GM19452 (cell line): ENCODE results near the gene PLPP4.

ENCODE experiments used
- ATAC-seq: cut with Tn5 transposase; IDR thresholded peaks from one replicate; pipeline ENCODE4 v1.9.1; 2021; ENCODE audit not compliant: unreplicated experiment

PLPP4 gene

DNA sequence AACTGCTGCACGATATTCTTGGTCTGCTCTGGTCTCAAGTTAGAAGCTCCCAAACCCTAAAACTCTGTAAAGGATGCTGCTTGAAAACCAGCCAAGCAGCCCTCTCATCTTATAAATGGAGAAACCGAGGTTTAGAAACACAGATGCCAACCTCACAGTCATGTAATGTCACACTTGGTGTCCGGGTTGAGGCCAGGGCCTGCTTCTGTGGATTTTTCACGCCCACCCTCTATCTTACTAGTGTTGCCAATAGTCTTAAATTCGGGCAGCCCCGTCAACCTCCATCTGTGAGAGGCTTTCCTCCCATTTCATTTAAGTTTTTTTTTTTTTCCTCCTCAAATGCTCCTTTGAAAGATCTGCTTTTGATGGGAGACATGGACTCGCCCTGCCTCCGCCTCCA lies 28.9 kb downstream of the PLPP4 start:
- no peak for ATAC-seq

DNA sequence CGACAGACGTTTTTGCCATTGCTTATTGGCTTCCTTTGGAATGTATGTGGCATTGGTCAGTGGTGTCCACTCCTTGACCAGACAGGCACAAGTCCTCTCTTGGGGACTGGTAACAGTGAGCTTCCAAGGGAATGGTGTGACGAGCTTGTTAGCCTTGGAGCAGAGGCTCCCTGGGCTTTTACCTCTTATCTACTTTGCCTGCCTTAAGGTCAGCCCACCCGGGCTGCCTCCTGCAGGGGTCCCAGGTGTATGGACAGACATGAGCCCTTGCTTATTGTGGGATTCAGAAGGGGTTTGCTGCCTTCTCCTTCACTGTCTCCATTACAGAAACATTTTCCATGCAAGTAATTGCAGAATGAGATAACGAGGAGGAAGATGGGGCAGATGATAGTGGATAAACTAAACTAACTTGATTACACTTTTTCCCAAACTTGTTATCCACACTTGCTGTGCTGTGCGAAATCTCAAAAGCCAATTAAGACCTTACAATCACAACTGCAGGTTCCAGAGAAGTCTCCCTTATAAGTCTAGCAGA lies 29.7 kb downstream of the PLPP4 start:
- no peak for ATAC-seq

DNA sequence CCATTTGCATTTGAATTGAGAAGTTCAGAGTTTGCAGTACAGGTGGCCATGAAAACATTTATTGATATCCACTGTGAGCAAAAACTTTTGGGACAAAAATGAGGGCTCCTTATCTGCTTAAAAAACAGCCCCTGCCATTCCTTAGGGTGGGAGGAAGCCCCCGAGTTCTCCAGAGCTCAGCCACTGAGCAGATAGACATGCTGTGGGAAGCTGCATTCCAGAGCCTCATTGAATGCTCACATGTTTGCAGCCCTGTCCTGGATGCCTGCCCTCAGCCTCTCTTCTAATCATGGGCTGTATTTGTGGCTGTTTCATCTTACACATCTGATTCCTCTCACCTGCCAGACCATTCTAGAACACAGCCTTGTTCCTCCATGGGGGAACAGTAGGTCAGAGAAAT lies 33.3 kb downstream of the PLPP4 start:
- no peak for ATAC-seq

DNA sequence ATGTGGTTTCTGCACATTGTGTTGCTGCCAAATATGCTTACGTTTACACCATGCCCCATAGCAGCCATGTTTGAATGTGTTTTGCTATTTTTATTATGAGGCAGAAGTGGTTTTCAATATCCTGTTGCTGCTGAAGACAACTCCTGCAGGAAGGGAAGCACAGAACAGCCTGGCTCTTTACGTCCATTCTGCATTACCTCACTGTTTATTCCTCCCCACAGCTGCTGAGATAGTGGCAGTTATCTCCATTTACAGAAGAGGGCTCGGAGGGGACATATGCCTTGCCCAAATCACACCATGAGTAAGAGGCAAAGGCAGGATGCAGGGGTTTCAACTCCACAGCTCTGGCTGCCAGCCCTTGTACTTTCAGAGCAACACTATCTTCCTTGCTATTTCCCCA lies 35.3 kb downstream of the PLPP4 start:
- no peak for ATAC-seq

DNA sequence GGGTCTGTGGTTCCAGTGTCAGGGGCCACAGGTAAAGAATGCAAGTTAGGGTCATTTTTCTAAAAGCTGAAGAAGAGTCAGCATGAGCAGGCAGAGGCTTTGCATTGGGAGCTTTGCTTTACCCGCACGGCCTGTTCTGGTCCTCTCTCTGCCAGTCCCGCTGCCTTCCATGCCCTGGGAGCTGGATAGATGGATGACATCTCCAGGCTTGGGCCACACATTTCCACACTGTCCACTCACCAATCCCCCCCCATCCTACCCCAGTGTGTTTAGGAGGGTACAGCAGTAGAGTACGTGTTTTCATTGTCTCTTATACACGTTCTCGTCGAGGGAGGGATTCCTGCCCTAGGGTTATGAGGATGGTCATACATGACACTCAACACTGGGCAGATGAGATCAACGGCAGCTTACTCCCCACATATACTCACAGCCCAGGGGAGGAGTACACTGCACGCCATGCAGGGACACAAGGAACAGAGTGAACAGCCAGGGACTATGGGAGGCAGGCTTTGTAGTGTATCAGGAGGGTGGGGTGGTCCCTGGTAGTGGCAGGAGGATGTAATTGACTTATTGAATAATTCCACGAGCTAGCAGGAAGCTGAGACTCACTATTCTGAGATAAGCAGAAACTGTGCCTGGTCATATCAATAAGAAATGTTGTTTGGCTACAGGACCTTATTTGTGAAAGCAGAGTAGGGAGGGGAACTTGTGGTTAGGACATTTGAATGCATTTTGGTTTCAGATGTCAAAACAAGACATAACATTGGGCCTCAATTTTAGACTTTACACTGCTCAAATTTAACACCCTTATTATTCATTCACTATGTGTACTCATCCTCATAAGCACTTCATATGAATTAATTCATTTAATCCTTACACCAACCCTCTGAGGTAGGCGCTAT lies 36.6 kb downstream of the PLPP4 start:
- ATAC-seq = peak; percentile 59

DNA sequence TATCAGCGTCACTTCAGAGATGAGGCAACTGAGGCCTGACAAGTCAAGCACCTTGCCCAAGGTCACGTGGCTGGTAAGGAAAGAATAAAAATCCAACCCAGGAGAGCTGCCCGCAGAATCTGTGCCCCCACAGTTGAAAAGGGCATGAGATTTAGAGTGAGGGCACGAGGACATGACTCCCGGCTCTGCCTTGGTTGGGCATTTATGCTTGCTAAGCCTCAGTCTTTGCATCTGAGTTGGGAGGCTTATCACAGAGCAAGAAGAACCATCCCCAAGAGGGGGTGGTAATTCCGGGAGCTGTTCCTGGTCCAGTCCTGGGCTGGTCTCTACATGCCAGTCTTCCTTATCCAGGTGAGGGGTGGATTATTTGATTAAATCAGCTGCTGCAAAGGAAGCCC lies 37.3 kb downstream of the PLPP4 start:
- no peak for ATAC-seq

DNA sequence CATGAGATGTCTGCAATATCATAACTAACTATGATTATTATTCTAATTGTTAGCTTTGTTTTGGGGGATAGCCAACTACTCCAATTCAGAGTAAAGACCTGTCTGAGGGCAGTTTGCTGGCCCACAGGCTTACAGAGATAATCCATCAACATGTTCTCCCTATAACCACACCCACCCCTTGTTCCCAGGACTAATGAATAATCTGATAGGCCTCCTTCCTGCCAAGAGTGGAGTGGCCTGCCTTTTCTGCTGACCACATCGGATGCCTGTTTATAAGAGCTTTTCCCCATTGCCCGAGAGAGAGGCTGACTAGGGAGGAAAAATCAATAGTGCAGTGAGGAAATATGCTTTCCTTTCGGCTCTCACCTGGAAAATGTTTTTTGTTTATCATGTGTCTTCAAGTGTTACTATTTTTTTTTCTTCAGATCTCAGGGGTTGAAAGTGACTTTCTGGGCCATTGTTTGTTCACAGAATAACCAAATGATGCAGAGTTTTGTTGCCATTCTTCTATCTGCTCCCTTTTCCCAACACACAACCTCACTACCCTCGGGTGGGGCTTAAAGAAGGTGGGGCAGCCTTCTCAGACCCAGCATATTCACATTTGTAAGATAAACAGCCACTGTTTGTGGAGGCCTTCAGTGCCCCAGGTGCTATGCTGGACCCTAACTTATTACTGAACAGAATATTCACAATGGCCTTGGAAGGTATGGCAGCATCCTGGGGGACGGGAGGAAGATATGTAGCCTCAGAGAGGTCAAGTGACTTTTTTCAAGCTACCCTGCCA lies 38.4 kb downstream of the PLPP4 start:
- no peak for ATAC-seq

DNA sequence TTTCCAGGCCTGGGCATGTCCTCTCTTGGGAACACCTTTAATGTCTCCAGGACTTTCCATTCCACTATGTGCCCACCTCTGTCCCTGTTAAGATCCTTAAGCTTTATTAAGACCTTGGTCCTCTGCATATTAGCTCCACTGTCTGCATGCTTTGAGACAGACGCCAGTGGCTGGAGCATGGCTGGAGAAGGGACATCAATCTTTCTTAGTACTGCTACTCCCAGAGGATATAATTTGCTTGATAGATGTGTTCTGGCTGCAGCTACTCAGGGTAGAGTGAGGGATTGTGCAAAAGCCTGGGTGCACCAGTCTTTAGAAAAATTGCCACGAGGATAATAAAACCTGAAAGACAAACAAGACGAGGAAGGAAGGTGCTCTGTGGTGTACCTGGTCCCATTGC lies 42.9 kb downstream of the PLPP4 start:
- ATAC-seq = no peak

DNA sequence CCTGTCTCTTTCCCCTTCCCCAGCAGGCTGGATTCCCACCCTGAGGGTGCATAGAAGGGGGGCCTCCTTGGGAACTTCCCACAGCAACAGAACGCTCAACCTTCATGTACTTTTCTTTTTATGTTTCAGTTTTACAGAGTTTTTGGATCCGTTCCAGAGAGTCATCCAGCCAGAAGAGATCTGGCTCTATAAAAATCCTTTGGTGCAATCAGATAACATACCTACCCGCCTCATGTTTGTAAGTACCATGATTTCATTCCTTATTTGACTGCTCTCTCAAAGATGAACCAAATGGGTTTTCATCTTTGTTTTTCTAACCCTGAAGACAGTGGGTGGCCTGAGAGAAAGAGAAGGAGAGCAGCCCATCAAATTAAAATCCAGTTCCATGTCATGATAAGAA lies 46.7 kb downstream of the PLPP4 start:
- ATAC-seq = no peak

DNA sequence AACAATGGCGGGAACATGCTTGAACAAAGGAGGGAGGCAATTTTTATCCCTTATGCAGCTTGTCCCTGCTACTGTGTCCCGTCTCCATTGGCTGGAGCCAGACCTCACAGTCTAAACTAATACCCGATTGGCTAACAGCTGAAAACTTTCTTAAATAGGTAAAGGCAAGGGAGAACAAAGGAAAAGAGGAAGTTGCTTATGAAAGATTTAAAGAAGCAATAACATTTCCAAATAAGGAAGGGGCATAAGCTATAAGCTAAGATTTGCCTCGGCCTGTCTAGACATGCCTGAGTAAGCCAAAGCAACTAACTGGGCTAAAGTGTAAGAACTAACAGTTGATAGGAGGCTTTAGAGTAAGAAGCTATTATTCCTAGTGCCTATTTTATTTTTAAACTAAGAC lies 47.2 kb downstream of the PLPP4 start:
- ATAC-seq = peak; percentile 58

DNA sequence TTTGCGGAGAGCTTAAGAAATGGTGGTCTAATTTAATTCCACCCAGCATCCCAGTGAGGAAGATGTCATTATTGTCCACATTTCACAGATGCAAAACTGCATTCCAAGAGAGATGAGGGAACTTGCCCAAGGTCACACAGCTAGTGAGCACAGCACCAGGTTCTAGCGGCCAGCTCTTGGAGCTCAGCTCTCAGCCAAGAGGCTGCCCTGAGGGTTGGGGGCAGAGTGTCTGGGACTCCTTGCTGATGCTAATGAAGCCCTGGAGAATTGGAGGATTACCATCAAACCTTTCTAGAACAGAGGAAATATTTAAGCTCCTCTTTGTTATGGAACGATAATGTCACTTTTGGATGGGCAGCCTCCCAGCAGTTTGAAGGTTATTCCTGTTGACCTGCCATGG lies 48.0 kb downstream of the PLPP4 start:
- no peak for ATAC-seq

DNA sequence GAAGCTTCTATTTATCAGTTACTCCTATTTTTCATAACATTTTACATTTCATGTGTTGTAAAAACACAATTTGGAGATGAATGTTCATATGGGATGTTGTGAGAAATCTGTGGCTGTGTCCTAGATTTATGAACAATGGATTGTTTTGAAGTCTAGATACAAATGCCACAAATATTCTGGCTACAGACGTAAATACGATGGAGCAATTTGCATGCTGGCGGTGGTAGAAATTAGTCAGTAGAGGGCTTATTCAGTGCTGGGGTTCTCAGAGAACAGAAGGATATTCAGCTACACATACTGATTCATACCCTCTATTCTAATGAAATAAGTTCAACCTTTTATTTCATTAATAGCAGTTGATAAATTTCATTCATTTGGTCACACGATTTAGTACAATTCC lies 48.8 kb downstream of the PLPP4 start:
- ATAC-seq = no peak

DNA sequence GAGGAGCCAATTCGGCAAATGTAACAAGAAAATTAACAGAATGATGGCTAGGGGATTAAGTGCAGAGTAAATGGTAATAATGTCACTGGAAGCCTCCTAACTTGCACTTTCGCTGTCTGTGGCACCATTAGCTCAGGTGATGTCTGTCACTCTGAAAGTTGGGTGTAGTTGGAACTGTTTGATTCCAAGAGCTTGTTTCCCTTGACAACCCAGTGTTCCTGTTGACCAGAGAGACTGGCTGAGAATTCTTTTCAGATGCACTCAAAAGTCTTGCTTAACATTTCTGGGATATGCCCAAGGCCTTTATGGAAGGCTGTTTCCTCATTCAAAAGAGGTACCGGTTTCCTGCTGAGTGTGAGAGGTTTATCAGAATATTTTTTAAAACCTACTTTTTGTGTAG lies 49.6 kb downstream of the PLPP4 start:
- no peak for ATAC-seq

DNA sequence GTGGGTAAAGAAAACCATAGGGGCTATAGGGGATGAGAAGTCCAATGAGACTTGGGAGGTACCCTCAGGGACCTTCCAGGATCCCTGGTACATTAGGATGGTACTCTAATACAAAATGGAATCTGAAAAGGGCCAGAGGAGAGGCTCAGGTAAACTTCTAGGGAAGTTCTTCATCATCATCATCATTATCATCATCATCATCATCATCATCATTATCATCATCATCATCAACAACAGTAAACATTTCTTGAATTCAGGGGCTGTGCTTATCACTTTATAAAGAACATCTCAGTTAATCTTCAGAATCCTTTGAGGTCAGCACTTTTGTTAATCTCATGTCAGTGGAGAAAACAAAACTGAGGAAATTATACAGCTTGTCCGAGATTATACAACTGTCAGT lies 50.1 kb downstream of the PLPP4 start:
- no peak for ATAC-seq

DNA sequence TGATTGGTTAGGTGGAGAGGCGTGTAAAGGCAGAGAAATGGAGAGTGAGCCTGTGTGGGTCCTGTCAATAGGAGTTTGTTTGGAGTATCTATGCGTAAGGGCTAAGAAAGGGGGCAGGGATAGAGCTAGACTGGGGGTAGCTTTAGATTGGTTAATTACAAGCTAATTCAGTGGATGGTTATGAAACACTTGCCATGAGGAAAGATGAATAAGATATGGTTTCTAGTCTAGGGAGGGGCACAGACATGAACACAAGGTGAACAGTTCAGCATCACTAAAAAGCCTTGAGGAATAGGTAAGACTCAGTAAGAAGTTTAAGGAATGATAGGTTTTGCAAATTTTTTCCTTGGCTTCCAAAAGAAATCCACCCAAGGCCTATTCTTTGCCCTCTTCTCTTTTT lies 50.6 kb downstream of the PLPP4 start:
- no peak for ATAC-seq

DNA sequence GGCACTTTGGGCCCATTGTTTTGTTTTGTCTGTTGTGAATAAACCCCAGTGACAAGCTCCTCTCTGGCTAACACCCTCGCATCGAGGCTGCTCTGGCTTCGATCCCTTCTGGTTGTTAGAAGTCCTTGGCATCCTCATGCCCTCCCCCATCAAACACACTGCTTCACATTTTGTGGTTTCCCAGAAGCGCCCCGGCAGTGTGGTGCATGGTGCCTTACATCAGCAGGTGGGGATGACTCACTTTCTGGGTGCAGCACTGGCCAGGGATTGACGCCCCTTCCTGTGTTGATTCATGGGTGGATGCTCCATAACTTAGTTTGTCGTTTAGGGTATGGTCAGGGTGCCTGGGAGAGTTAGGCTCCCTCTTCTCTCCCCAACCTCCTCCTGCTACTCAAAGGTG lies 51.4 kb downstream of the PLPP4 start:
- ATAC-seq = no peak

DNA sequence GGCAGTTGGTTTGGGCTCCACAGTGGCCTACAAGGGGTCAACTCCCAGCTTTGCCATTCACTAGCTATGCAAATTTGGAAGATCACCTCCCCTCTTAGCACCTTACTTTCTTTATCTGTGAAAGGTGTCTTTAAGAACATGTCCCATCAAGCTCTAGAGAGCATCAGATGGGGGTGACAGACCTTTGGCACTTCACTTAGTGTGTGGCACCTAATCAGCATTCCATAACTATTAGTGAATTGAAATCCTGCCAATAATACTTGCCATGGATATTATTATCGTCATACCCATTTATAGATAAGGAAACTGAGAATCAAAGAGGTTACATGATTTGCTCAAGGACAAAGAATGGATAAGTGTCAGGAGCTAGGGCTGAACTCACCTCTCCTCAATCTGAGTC lies 51.9 kb downstream of the PLPP4 start:
- ATAC-seq = no peak

DNA sequence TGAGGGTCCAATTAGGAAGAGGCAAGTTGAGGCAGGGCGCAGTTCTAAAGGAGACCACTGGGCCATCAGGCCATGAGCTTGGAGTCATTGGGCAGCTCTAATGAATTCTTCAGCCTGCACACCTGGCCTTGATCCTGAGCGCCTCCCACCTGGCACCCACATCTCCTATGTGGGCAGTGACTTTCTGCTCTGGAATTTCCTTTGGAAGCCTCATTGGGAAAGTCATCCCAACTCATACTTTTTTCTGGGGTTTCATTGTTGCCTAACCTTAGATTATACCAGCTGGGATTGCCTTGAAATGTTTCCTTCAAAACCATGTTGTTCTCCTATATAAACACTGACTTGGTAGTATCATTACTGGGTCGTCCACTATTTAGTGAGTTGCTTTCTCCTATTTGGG lies 54.1 kb downstream of the PLPP4 start:
- no peak for ATAC-seq

DNA sequence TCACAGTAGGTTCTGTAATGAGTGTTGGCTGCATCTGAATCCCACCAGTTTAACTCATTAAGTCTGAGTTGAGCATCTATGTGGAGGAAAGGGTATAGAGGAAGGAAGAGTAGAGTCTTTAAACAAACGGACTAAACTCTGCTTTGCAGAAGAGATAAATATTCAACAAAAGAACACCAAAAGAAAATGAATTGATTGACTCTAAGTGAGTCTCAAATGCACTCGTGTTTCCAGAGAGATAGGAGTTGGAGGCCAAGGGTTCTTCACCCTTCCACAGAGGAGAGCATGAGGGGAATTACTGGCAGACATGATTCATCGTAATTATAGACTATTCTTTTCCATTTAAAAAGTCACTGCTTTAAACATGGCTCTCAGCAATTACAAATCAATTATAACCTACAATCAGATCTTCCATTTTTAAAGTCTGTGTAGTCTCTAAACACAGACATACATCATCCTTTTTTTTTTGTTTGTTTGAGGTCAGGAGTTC lies 56.3 kb downstream of the PLPP4 start:
- no peak for ATAC-seq

DNA sequence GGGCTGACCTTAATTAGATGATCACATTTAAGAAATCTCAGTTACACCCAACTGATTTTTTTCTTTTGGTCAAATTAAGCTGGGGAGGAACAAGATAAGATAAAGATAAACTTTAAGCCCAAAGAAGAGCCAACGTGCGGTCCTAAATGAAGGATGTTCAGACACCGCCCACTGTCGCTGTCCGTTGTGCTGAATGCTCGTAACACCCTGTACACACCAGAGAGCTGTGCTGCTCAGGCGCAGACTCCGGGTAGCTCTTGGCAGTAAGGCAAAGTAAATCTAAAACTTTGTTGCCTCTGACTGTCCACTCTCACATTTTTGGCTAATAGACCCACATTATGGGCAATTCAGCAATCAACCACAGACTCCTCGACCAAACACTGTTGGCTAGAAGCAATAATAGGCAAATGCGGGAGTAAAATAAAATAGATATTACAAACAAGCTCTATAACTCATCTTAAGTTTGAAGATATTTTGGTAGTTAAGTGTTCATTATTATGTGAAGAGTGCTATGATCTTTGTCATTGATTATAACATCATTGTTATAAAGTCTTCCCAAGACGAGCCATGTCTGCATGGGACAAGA lies 57.1 kb downstream of the PLPP4 start:
- ATAC-seq = no peak

DNA sequence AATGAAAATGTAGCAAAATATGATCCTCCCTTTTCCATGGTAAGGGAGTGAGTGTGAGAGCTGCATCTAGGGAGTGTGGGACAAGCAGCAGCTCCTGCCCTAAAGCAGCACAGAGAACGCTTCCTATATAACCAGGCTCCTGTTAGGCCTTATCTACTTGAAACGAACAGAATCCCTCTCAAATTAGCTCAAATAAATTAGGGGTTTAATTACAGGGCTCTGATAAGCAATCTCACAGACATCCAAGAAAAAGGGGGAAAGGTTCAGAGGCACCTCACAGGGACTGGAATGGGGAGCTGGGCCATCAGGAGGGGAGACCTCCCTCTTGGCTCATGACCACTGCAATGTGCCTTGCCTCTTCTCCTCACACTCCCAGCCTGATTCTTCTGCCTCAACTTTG lies 57.9 kb downstream of the PLPP4 start:
- no peak for ATAC-seq

DNA sequence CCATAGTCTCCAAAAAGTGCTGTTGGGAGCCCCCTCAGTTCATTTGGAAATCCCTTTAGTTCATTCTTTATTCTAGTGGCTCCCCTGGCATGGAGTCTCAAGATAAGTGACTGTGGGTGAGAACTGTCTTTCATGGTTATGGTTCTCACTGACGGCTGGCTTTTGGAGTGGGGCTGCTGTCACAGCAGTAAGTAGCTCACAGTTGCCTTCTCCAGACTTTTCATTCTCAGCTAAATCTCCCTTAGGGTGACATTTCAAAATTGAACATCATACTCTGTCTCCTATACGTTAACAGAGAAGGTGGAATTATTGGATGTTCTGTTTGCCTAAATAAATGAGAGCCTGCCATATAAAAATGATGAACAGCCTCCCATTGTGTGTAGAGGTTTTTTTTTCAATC lies 58.7 kb downstream of the PLPP4 start:
- no peak for ATAC-seq
